HEK293 (cell line): ENCODE data around the gene DCP1A.

ENCODE experiments used
- CTCF ChIA-PET: fragments of 350-600 bp; formaldehyde crosslinking; extraction: SDS; loops from one replicate; lab custom pipeline; 2021; ENCODE audit warnings: antibody characterized with exemption; lab: Yijun Ruan, JAX
- POLR2A ChIA-PET: fragments of 300-600 bp; formaldehyde crosslinking; extraction: SDS; loops from one replicate; lab custom pipeline; 2020; ENCODE audit warnings: antibody characterized with exemption, inconsistent platforms; lab: Yijun Ruan, JAX
- H3K27ac ChIP-seq: fragments of 200-500 bp; sonication (Bioruptor generic); 2 replicates; pipeline ENCODE4 v1.5.1; 2014; ENCODE audit warnings: low read depth, low read length, control low read depth, inconsistent platforms; ENCODE audit errors: extremely low read depth
- H3K36me3 ChIP-seq, 2 experiments: fragments of 200-500 bp in 1 of 2; sonication (Bioruptor generic) in 1 of 2; 1 replicate in 1 of 2; 2 replicates in 1 of 2; pipeline ENCODE4 v1.5.1; 2014 to 2017; ENCODE audit warnings: inconsistent platforms in 2 of 2, low read length in 2 of 2; ENCODE audit not compliant: control insufficient read depth in 2 of 2, insufficient read depth in 1 of 2
- H3K4me1 ChIP-seq: fragments of 200-500 bp; sonication (Bioruptor generic); 2 replicates; pipeline ENCODE4 v1.5.1; 2014; ENCODE audit warnings: mild to moderate bottlenecking, low read length, inconsistent platforms; ENCODE audit not compliant: control insufficient read depth, insufficient read depth
- H3K4me3 ChIP-seq: 2 replicates; pipeline ENCODE4 v1.5.1; 2011; ENCODE audit warnings: low read depth, mild to moderate bottlenecking, control low read depth, low read length, moderate library complexity
- H3K9me3 ChIP-seq: fragments of 200-500 bp; sonication (Bioruptor generic); 2 replicates; pipeline ENCODE4 v1.5.1; 2014; ENCODE audit warnings: low read depth, low read length, inconsistent platforms; ENCODE audit not compliant: control insufficient read depth, insufficient read depth
- IKZF3 ChIP-seq: fragments of 450-650 bp; IDR thresholded peaks from 2 replicates; pipeline ENCODE4 v1.5.0; 2018; ENCODE audit warnings: missing biosample characterization, mild to moderate bottlenecking, missing genetic modification characterization, moderate library complexity
- KLF1 ChIP-seq: fragments of 450-650 bp; formaldehyde crosslinking; IDR thresholded peaks from 2 replicates; pipeline ENCODE4 v1.5.1; 2016; ENCODE audit warnings: missing biosample characterization, missing genetic modification characterization
- REPIN1 ChIP-seq: fragments of 450-650 bp; formaldehyde crosslinking; IDR thresholded peaks from 2 replicates; pipeline ENCODE4 v1.5.1; 2017; ENCODE audit warnings: missing biosample characterization, missing genetic modification characterization, low read depth
- SCRT1 ChIP-seq: fragments of 450-650 bp; formaldehyde crosslinking; IDR thresholded peaks from 2 replicates; pipeline ENCODE4 v1.5.1; 2016; ENCODE audit warnings: missing biosample characterization, missing genetic modification characterization, borderline replicate concordance
- SP2 ChIP-seq: fragments of 450-650 bp; formaldehyde crosslinking; IDR thresholded peaks from 2 replicates; pipeline ENCODE4 v1.5.1; 2016; ENCODE audit warnings: missing biosample characterization, missing genetic modification characterization
- YY2 ChIP-seq: fragments of 450-650 bp; formaldehyde crosslinking; IDR thresholded peaks from 2 replicates; pipeline ENCODE4 v1.5.1; 2016; ENCODE audit warnings: missing biosample characterization, missing genetic modification characterization
- ZEB2 ChIP-seq: fragments of 450-650 bp; formaldehyde crosslinking; IDR thresholded peaks from 2 replicates; pipeline ENCODE4 v1.5.1; 2016; ENCODE audit warnings: missing biosample characterization, missing genetic modification characterization
- ZFP37 ChIP-seq: fragments of 450-650 bp; formaldehyde crosslinking; IDR thresholded peaks from 2 replicates; pipeline ENCODE4 v1.5.1; 2016; ENCODE audit warnings: missing biosample characterization, missing genetic modification characterization
- ZNF133 ChIP-seq: fragments of 450-650 bp; formaldehyde crosslinking; IDR thresholded peaks from 2 replicates; pipeline ENCODE4 v1.5.1; 2016; ENCODE audit warnings: missing biosample characterization, missing genetic modification characterization
- ZNF138 ChIP-seq: fragments of 450-650 bp; formaldehyde crosslinking; IDR thresholded peaks from 2 replicates; pipeline ENCODE4 v1.5.1; 2016; ENCODE audit warnings: missing biosample characterization, missing genetic modification characterization, borderline replicate concordance
- ZNF155 ChIP-seq: fragments of 450-650 bp; formaldehyde crosslinking; IDR thresholded peaks from 2 replicates; pipeline ENCODE4 v1.5.1; 2016; ENCODE audit warnings: missing biosample characterization, missing genetic modification characterization
- ZNF266 ChIP-seq: fragments of 450-650 bp; formaldehyde crosslinking; IDR thresholded peaks from 2 replicates; pipeline ENCODE4 v1.5.1; 2016; ENCODE audit warnings: missing biosample characterization, missing genetic modification characterization, low read depth
- ZNF549 ChIP-seq: fragments of 450-650 bp; IDR thresholded peaks from 2 replicates; pipeline ENCODE4 v1.5.1; 2018; ENCODE audit warnings: missing biosample characterization, missing genetic modification characterization, mild to moderate bottlenecking, inconsistent platforms, moderate library complexity
- ZNF561 ChIP-seq: fragments of 450-650 bp; IDR thresholded peaks from 2 replicates; pipeline ENCODE4 v1.5.1; 2018; ENCODE audit warnings: missing biosample characterization, missing genetic modification characterization, borderline replicate concordance
- ZNF76 ChIP-seq: fragments of 450-650 bp; formaldehyde crosslinking; IDR thresholded peaks from 2 replicates; pipeline ENCODE4; 2016; ENCODE audit warnings: low read depth, missing biosample characterization, missing genetic modification characterization, borderline replicate concordance
- ZSCAN23 ChIP-seq: fragments of 450-650 bp; formaldehyde crosslinking; IDR thresholded peaks from 2 replicates; pipeline ENCODE4 v1.5.1; 2016; ENCODE audit warnings: missing biosample characterization, missing genetic modification characterization
- TF ChIP-seq, protein P1 (sequence below): fragments of 450-650 bp; formaldehyde crosslinking; conservative IDR thresholded peaks from 2 replicates; pipeline ENCODE4 v1.5.1; 2016; ENCODE audit warnings: low read depth, missing biosample characterization, missing genetic modification characterization
- TF ChIP-seq, protein P2 (sequence below): fragments of 450-650 bp; formaldehyde crosslinking; IDR thresholded peaks from 2 replicates; pipeline ENCODE4 v1.5.1; 2017; ENCODE audit warnings: missing biosample characterization, mild to moderate bottlenecking, missing genetic modification characterization, moderate library complexity
- TF ChIP-seq, protein P3 (sequence below): fragments of 450-650 bp; formaldehyde crosslinking; IDR thresholded peaks from 2 replicates; pipeline ENCODE4 v1.5.1; 2016; ENCODE audit warnings: missing biosample characterization, missing genetic modification characterization
- TF ChIP-seq, protein P4 (sequence below): fragments of 450-650 bp; formaldehyde crosslinking; IDR thresholded peaks from 2 replicates; pipeline ENCODE4 v1.5.1; 2016; ENCODE audit warnings: missing biosample characterization, missing genetic modification characterization

Gene DCP1A

DNA sequence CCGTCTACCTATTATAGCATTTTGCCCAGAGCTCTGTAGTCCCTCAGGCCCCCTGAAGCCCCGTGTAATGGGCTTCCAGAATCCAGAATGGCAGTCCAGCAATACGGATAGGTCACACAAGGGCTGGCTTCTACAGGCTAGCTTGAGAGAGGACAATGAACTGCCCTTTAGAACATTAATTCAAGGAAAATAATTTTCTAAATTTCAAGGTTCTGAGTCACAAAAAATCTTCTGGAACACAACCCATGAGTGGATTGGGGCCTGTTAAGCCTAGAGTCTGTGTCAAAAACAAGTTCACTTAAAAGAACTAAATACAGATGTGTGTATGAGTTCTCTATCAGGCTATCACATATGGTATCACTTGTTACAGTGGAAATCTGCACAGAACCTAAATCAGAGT is 28.8 kb downstream of the DCP1A start:
- no peak overlapping the region for H3K27ac ChIP-seq
- no peaks in the 10 kb centered on the region; the same call in 1 of the 2 replicates for H3K4me1 ChIP-seq
- POLR2A ChIA-PET, result no interaction called here
- TF ChIP-seq ZSCAN23 (tag by site-specific recombination) (no peak), ZNF138 (no peak), ZNF266 (tag by site-specific recombination) (no peak), ZNF549 (no peak), ZEB2 (tag by site-specific recombination) (no peak), REPIN1 (tag by site-specific recombination) (no peak), SP2 (tag by site-specific recombination) (no peak)
- TF ChIP-seq, protein P1, sequence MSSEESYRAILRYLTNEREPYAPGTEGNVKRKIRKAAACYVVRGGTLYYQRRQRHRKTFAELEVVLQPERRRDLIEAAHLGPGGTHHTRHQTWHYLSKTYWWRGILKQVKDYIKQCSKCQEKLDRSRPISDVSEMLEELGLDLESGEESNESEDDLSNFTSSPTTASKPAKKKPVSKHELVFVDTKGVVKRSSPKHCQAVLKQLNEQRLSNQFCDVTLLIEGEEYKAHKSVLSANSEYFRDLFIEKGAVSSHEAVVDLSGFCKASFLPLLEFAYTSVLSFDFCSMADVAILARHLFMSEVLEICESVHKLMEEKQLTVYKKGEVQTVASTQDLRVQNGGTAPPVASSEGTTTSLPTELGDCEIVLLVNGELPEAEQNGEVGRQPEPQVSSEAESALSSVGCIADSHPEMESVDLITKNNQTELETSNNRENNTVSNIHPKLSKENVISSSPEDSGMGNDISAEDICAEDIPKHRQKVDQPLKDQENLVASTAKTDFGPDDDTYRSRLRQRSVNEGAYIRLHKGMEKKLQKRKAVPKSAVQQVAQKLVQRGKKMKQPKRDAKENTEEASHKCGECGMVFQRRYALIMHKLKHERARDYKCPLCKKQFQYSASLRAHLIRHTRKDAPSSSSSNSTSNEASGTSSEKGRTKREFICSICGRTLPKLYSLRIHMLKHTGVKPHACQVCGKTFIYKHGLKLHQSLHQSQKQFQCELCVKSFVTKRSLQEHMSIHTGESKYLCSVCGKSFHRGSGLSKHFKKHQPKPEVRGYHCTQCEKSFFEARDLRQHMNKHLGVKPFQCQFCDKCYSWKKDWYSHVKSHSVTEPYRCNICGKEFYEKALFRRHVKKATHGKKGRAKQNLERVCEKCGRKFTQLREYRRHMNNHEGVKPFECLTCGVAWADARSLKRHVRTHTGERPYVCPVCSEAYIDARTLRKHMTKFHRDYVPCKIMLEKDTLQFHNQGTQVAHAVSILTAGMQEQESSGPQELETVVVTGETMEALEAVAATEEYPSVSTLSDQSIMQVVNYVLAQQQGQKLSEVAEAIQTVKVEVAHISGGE (tag by site-specific recombination), result no peak
- TF ChIP-seq, protein P2, sequence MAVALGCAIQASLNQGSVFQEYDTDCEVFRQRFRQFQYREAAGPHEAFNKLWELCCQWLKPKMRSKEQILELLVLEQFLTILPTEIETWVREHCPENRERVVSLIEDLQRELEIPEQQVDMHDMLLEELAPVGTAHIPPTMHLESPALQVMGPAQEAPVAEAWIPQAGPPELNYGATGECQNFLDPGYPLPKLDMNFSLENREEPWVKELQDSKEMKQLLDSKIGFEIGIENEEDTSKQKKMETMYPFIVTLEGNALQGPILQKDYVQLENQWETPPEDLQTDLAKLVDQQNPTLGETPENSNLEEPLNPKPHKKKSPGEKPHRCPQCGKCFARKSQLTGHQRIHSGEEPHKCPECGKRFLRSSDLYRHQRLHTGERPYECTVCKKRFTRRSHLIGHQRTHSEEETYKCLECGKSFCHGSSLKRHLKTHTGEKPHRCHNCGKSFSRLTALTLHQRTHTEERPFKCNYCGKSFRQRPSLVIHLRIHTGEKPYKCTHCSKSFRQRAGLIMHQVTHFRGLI (tag by site-specific recombination), result no peak
- CTCF ChIA-PET, result no interaction called here
- peaks cover 3 to 33% of the 10 kb centered on the region in 2 experiments for H3K36me3 ChIP-seq
- H3K4me3 ChIP-seq, result no peak overlapping the region
- H3K9me3 ChIP-seq, result no peaks in the 10 kb centered on the region

DNA sequence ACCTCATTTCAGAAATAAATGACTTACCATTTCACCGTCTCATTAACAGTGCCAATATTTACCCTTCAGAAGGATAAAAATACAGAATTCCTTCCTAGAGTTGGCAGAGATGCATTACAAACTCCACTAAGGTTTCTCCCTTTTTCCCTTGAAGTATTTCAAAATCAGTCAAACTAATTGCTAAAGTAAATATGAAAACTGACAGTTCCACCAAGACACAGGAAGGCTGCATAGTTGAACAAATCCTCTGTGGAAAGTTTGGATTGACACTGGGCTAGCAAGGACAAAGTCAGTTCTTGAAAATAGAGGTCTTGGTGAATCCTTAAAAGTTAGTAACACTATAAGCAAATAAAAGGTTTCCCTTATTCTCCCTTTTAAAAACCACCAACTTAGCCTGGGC is 34.5 kb downstream of the DCP1A start:
- ChIA-PET CTCF (interaction anchor here (0.9 kb wide), 1 partner anchor 14 kb away, joined by 5 read pairs; no protein-coding TSS in a partner anchor), POLR2A (no interaction called here)
- TF ChIP-seq ZNF133 (tag by site-specific recombination) (no peak), YY2 (no peak), SCRT1 (no peak), ZFP37 (no peak)
- Histone ChIP-seq H3K4me3 (no peak overlapping the region), H3K27ac (no peak overlapping the region), H3K9me3 (no peaks in the 10 kb centered on the region), H3K4me1 (no peaks in the 10 kb centered on the region), H3K36me3 (peaks cover 4 to 62% of the 10 kb centered on the region in 2 experiments; a peak in 2 of 3 replicates)

DNA sequence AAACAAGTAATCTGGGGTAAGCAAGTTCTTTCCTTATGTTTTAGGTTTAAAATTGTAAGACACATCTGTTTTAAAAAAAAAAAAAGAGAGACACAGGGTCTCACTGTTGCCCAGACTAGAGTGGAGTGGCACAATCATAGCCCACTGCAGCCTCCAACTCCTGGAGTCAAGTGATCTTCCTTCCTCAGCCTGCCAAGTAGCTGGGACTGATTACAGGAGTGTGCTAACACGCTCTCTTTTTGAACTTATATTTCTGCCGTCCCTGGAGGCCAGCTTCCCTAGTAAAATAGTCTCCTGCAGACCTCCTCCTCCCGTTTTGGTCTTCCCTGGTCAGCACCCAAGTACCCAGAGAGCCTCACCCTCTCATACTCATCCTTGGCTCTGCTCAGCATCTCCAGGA is 35.5 kb downstream of the DCP1A start:
- ChIA-PET POLR2A (no interaction called here), CTCF (interaction anchor here (0.6 kb wide), 1 partner anchor 9 kb away, joined by 6 read pairs; no protein-coding TSS in a partner anchor)
- H3K36me3 ChIP-seq, result peaks cover 4 to 59% of the 10 kb centered on the region in 2 experiments; a peak in 2 of 3 replicates
- no peaks in the 10 kb centered on the region for H3K4me1 ChIP-seq
- no peak overlapping the region for H3K4me3 ChIP-seq
- no peak overlapping the region for H3K27ac ChIP-seq
- no peaks in the 10 kb centered on the region for H3K9me3 ChIP-seq
- TF ChIP-seq, protein P3, sequence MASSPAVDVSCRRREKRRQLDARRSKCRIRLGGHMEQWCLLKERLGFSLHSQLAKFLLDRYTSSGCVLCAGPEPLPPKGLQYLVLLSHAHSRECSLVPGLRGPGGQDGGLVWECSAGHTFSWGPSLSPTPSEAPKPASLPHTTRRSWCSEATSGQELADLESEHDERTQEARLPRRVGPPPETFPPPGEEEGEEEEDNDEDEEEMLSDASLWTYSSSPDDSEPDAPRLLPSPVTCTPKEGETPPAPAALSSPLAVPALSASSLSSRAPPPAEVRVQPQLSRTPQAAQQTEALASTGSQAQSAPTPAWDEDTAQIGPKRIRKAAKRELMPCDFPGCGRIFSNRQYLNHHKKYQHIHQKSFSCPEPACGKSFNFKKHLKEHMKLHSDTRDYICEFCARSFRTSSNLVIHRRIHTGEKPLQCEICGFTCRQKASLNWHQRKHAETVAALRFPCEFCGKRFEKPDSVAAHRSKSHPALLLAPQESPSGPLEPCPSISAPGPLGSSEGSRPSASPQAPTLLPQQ, result no peak
- TF ChIP-seq IKZF3 (tag by site-specific recombination) (no peak), KLF1 (tag by site-specific recombination) (no peak), ZNF561 (tag by site-specific recombination) (no peak), ZNF155 (tag by site-specific recombination) (no peak), ZNF76 (tag by site-specific recombination) (no peak)
- TF ChIP-seq, protein P4, sequence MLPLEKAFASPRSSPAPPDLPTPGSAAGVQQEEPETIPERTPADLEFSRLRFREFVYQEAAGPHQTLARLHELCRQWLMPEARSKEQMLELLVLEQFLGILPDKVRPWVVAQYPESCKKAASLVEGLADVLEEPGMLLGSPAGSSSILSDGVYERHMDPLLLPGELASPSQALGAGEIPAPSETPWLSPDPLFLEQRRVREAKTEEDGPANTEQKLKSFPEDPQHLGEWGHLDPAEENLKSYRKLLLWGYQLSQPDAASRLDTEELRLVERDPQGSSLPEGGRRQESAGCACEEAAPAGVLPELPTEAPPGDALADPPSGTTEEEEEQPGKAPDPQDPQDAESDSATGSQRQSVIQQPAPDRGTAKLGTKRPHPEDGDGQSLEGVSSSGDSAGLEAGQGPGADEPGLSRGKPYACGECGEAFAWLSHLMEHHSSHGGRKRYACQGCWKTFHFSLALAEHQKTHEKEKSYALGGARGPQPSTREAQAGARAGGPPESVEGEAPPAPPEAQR (tag by site-specific recombination), result no peak
- TF ChIP-seq, protein P1 (tag by site-specific recombination), result no peak
